ENCODE data around the gene EIF4G1. TPM values are rescaled to one million over a fixed set of nuclear protein-coding genes. Genes with fewer than 3 reads are reported as not detected.

EIF4G1 gene
- total and polyA plus RNA-seq, 10 of the 15 experiments (the other 5 are each of a cell fraction or from before 2014, with no cell fraction given), result 5.7 to 462 (median 237) TPM

DNA sequence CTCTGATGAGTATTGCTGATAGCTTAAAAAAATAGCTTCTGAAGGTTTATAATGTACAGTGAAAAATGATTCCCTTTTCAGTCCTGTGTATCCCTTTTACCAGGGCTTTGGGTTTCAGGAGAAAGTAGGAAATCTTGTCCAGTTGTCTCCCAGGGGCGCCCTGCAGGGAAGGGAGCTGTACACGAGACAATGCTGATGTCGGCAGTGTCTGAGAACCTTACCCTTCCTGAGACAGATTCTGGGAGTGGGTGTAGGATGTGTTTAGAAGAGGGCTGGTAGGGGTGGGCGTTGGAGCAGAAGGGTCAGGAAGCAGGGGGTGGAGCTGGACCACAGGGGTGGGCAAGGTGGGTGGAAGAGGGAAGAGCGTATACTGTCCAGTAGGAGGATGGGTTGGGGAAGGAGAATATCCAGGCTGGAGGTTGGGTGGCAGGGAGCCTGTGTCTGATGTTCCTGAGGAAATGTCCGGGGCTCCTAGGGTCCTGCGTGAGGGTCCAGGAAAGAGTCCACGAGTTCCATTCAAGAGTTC, 58.0 kb downstream of the EIF4G1 start:
- no peaks in the 10 kb centered on the region for H4K20me1 ChIP-seq (ENCODE audit: control insufficient read depth, insufficient read depth)
- in situ Hi-C loops (cut with MboI) (no loop called here), intact Hi-C loops (cut with micrococcal nuclease; ENCODE audit: unreplicated experiment) (no loop called here)
- FAIRE-seq (no peak), DNase-seq (ENCODE audit: low read depth, low spot score) (no peak), ATAC-seq (no peak)
- no peak overlapping the region for H2AFZ ChIP-seq (ENCODE audit: control insufficient read depth, low read depth, low read length)
- H3K4me3 ChIP-seq, result no peak overlapping the region
- no peak overlapping the region for H3K9ac ChIP-seq (ENCODE audit: control insufficient read depth, insufficient read depth, low read length)
- BruUV-seq (replicated peaks), result no TSS peak
- H3K4me1 ChIP-seq (ENCODE audit: control insufficient read depth, insufficient read depth, low read length), result no peaks in the 10 kb centered on the region
- no peaks in the 10 kb centered on the region for H3K79me2 ChIP-seq (ENCODE audit: control insufficient read depth, insufficient read depth, low read length)
- ChIA-PET SMC1A (ENCODE audit: uncharacterized antibody, unreplicated experiment) (interaction anchor here (0.9 to 2.2 kb wide), 16 partner anchors 9 to 476 kb away, joined by 3 to 24 read pairs (median 3); partner anchors contain the start of genes CLCN2 and POLR2H), RAD21 (ENCODE audit: unreplicated experiment) (interaction anchor here (0.6 to 3.4 kb wide), 12 partner anchors 10 to 512 kb away, joined by 3 to 28 read pairs (median 6); partner anchors contain the start of genes CLCN2 and POLR2H), POLR2A (no interaction called here), CTCF (interaction anchor here (0.5 to 4.0 kb wide), 26 partner anchors 9 to 407 kb away, joined by 3 to 79 read pairs (median 5); partner anchors contain the start of genes CLCN2 and POLR2H)
- peaks cover 0 to 6% of the 10 kb centered on the region in 2 experiments; a peak in 2 of 4 replicates for H3K27me3 ChIP-seq (replicated peaks in 1 of 2; ENCODE audit: control insufficient read depth in 2 of 2, insufficient read depth in 2 of 2, low read length in 1 of 2)
- WGBS (ENCODE audit: insufficient coverage, insufficient replicate concordance, low lambda C conversion rate, missing lambda C conversion rate), result 54% methylated on average over 7 of the region's 8 CpGs
- H3K27ac ChIP-seq (ENCODE audit: control insufficient read depth, insufficient read depth), result no peak overlapping the region
- H3K9me3 ChIP-seq (replicated peaks; ENCODE audit: control insufficient read depth, insufficient read depth, low read length), result no peaks in the 10 kb centered on the region
- H3K4me2 ChIP-seq (ENCODE audit: control insufficient read depth, insufficient read depth), result no peak overlapping the region
- peaks cover 0 to 2% of the 10 kb centered on the region in 2 experiments; a peak in 1 of 4 replicates for H3K36me3 ChIP-seq (ENCODE audit: control insufficient read depth in 2 of 2, insufficient read depth in 2 of 2, low read length in 1 of 2)
- TF ChIP-seq NBN (IDR thresholded peaks at IDR 0.05), result no peak
- TF ChIP-seq RUNX3 (IDR thresholded peaks at IDR 0.05; ENCODE audit: low read length), result no peak
- TF ChIP-seq ZNF622 (IDR thresholded peaks at IDR 0.05), result no peak
- TF ChIP-seq PAX5 (IDR thresholded peaks at IDR 0.05; ENCODE audit: borderline replicate concordance, low read depth, low read length), result no peak
- TF ChIP-seq, protein P1, sequence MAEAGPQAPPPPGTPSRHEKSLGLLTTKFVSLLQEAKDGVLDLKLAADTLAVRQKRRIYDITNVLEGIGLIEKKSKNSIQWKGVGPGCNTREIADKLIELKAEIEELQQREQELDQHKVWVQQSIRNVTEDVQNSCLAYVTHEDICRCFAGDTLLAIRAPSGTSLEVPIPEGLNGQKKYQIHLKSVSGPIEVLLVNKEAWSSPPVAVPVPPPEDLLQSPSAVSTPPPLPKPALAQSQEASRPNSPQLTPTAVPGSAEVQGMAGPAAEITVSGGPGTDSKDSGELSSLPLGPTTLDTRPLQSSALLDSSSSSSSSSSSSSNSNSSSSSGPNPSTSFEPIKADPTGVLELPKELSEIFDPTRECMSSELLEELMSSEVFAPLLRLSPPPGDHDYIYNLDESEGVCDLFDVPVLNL (IDR thresholded peaks at IDR 0.05; ENCODE audit: low read depth, low read length), result no peak
- TF ChIP-seq EED (IDR thresholded peaks at IDR 0.05; ENCODE audit: low read depth), result no peak
- TF ChIP-seq, protein P2, sequence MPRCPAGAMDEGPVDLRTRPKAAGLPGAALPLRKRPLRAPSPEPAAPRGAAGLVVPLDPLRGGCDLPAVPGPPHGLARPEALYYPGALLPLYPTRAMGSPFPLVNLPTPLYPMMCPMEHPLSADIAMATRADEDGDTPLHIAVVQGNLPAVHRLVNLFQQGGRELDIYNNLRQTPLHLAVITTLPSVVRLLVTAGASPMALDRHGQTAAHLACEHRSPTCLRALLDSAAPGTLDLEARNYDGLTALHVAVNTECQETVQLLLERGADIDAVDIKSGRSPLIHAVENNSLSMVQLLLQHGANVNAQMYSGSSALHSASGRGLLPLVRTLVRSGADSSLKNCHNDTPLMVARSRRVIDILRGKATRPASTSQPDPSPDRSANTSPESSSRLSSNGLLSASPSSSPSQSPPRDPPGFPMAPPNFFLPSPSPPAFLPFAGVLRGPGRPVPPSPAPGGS (IDR thresholded peaks at IDR 0.05; ENCODE audit: borderline replicate concordance, insufficient read depth, low read depth, low read length, poor library complexity, severe bottlenecking), result no peak
- TF ChIP-seq SMARCA5 (IDR thresholded peaks at IDR 0.05), result no peak
- no peak for TF ChIP-seq ZBED1 (IDR thresholded peaks at IDR 0.05; ENCODE audit: borderline replicate concordance)
- no peak for TF ChIP-seq JUNB (IDR thresholded peaks at IDR 0.05)
- no peak for TF ChIP-seq TCF12 (IDR thresholded peaks at IDR 0.05; ENCODE audit: low read depth, low read length)
- no peak for TF ChIP-seq JUND (IDR thresholded peaks at IDR 0.05; ENCODE audit: low read depth, low read length)
- TF ChIP-seq, protein P3, sequence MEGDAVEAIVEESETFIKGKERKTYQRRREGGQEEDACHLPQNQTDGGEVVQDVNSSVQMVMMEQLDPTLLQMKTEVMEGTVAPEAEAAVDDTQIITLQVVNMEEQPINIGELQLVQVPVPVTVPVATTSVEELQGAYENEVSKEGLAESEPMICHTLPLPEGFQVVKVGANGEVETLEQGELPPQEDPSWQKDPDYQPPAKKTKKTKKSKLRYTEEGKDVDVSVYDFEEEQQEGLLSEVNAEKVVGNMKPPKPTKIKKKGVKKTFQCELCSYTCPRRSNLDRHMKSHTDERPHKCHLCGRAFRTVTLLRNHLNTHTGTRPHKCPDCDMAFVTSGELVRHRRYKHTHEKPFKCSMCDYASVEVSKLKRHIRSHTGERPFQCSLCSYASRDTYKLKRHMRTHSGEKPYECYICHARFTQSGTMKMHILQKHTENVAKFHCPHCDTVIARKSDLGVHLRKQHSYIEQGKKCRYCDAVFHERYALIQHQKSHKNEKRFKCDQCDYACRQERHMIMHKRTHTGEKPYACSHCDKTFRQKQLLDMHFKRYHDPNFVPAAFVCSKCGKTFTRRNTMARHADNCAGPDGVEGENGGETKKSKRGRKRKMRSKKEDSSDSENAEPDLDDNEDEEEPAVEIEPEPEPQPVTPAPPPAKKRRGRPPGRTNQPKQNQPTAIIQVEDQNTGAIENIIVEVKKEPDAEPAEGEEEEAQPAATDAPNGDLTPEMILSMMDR (IDR thresholded peaks at IDR 0.05 in 2 of 3, conservative IDR thresholded peaks at IDR 0.05 in 1 of 3; ENCODE audit: control insufficient read depth in 2 of 3, extremely low read depth in 1 of 3, insufficient read depth in 1 of 3, low read depth in 3 of 3, low read length in 3 of 3), result no peak
- no peak for TF ChIP-seq ZNF274 (IDR thresholded peaks at IDR 0.05; ENCODE audit: insufficient read depth, insufficient read length)
- TF ChIP-seq ZNF384 (IDR thresholded peaks at IDR 0.05; ENCODE audit: borderline replicate concordance, low read depth, low read length), result no peak
- TF ChIP-seq, protein P4, sequence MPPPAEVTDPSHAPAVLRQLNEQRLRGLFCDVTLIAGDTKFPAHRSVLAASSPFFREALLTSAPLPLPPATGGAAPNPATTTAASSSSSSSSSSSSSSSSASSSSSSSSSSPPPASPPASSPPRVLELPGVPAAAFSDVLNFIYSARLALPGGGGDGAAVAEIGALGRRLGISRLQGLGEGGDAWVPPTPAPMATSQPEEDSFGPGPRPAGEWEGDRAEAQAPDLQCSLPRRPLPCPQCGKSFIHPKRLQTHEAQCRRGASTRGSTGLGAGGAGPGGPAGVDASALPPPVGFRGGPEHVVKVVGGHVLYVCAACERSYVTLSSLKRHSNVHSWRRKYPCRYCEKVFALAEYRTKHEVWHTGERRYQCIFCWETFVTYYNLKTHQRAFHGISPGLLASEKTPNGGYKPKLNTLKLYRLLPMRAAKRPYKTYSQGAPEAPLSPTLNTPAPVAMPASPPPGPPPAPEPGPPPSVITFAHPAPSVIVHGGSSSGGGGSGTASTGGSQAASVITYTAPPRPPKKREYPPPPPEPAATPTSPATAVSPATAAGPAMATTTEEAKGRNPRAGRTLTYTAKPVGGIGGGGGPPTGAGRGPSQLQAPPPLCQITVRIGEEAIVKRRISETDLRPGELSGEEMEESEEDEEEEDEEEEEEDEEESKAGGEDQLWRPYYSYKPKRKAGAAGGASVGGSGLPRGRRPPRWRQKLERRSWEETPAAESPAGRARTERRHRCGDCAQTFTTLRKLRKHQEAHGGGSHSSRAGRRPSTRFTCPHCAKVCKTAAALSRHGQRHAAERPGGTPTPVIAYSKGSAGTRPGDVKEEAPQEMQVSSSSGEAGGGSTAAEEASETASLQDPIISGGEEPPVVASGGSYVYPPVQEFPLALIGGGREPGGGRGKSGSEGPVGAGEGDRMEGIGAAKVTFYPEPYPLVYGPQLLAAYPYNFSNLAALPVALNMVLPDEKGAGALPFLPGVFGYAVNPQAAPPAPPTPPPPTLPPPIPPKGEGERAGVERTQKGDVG (CRISPR knock-in tag; IDR thresholded peaks at IDR 0.05), result no peak
- no peak for TF ChIP-seq CBX3 (IDR thresholded peaks at IDR 0.05; ENCODE audit: borderline replicate concordance, low read depth)
- TF ChIP-seq RCOR1 (conservative IDR thresholded peaks at IDR 0.05; ENCODE audit: low read depth, low read length), result no peak
